ENCODE data around the gene ZNF212.

- no peak for TF ChIP-seq CTCF (IDR thresholded peaks at IDR 0.05; ENCODE audit: low read depth, low read length, poor library complexity, severe bottlenecking)
- no peak for TF ChIP-seq EZH2phosphoT487 (IDR thresholded peaks at IDR 0.05; ENCODE audit: borderline replicate concordance, low read length)
Measured at GRCh38 chr7:149266451-149266850, 27.0 kb downstream of the ZNF212 start.

Measured in DOHH2 (cell line).